HEK293T (cell line): Measurements from ENCODE around the gene BCHE.

Experiments used
- FOXA1 ChIP-seq: fragments of 450-650 bp; IDR thresholded peaks from 2 replicates; pipeline ENCODE4 v1.6.1; 2016; ENCODE audit warnings: mild to moderate bottlenecking
- FOXK2 ChIP-seq: fragments of 450-650 bp; IDR thresholded peaks from 2 replicates; pipeline ENCODE4 v1.6.1; 2016; ENCODE audit warnings: mild to moderate bottlenecking
- L3MBTL2 ChIP-seq: fragments of 450-650 bp; conservative IDR thresholded peaks from 2 replicates; pipeline ENCODE4 v1.6.1; 2016; ENCODE audit warnings: mild to moderate bottlenecking
- SP1 ChIP-seq: fragments of 450-650 bp; IDR thresholded peaks from 2 replicates; pipeline ENCODE4 v1.6.1; 2017
- TARDBP ChIP-seq: fragments of 450-650 bp; IDR thresholded peaks from 2 replicates; pipeline ENCODE4 v1.6.1; 2016

- no peak for TF ChIP-seq FOXA1
- no peak for TF ChIP-seq TARDBP
- no peak for TF ChIP-seq SP1
- no peak for TF ChIP-seq L3MBTL2
- no peak for TF ChIP-seq FOXK2
Measured at GRCh38 chr3:165803471-165803870, 33.8 kb downstream of the BCHE start.
